ENCODE measurements around the gene DOCK10. TPM values are rescaled to one million over a fixed set of nuclear protein-coding genes. Genes with fewer than 3 reads are reported as not detected.
A peak's percentile ranks its signal among the peaks of the same experiment; 100 is the strongest.

DOCK10 gene
- polyA plus RNA-seq, 1 donor (not counting 4 experiments of a cell fraction or from before 2014, with no cell fraction given): 2.5 TPM

- no peaks in the 10 kb centered on the region for H3K79me2 ChIP-seq (ENCODE audit: control insufficient read depth, insufficient read depth, low read length)
- no peak for FAIRE-seq
- no peak for DNase-seq (ENCODE audit: low read depth, low spot score)
- dilution Hi-C loops (cut with MboI; ENCODE audit: extremely low pct_ligation_motif_present, low sequenced_read_pairs): no loop called here
- no peak overlapping the region for H3K9ac ChIP-seq (ENCODE audit: control insufficient read depth, extremely low read depth, insufficient read depth, low read length)
- no peaks in the 10 kb centered on the region for H4K20me1 ChIP-seq (ENCODE audit: control insufficient read depth, extremely low read depth, insufficient read depth, low read length)
- H3K36me3 ChIP-seq (ENCODE audit: control insufficient read depth in 2 of 2, extremely low read depth in 1 of 2, insufficient read depth in 2 of 2, low read length in 2 of 2): no peaks in the 10 kb centered on the region
- H3K27me3 ChIP-seq (ENCODE audit: control insufficient read depth, extremely low read depth, insufficient read depth, low read length): no peaks in the 10 kb centered on the region
- H3K9me1 ChIP-seq (ENCODE audit: control insufficient read depth, extremely low read depth, insufficient read depth, low read length): no peaks in the 10 kb centered on the region
- no peaks in the 10 kb centered on the region for H3K9me3 ChIP-seq (ENCODE audit: control insufficient read depth, low read depth, low read length)
- no peak overlapping the region for H3K27ac ChIP-seq (ENCODE audit: control insufficient read depth, insufficient read depth, low read length)
- no peak overlapping the region for H3K4me3 ChIP-seq (ENCODE audit: control insufficient read depth in 2 of 3, extremely low read depth in 1 of 3, insufficient read depth in 2 of 3, low read depth in 1 of 3, low read length in 3 of 3)
- H2AFZ ChIP-seq (ENCODE audit: control insufficient read depth, low read length): peak overlapping the region; percentile 13
- H3K4me1 ChIP-seq (ENCODE audit: control insufficient read depth, extremely low read depth, insufficient read depth, low read length): peaks cover 7% of the 10 kb centered on the region
- peak overlapping the region; percentile 45 for H3K4me2 ChIP-seq (ENCODE audit: control insufficient read depth, extremely low read depth, insufficient read depth, low read depth, low read length)
- TF ChIP-seq CTCF (optimal IDR thresholded peaks at IDR 0.05 in 1 of 3, IDR thresholded peaks at IDR 0.05 in 1 of 3, conservative IDR thresholded peaks at IDR 0.05 in 1 of 3; ENCODE audit: extremely low read depth in 1 of 3, insufficient read depth in 2 of 3, low read length in 3 of 3) (no peak), EZH2 (IDR thresholded peaks at IDR 0.05; ENCODE audit: low read length) (no peak)
Observed at GRCh38 chr2:224909885-224910573, 132.2 kb downstream of the DOCK10 start.

- Histone ChIP-seq H2AFZ (ENCODE audit: control insufficient read depth, low read length) (no peak overlapping the region), H4K20me1 (ENCODE audit: control insufficient read depth, extremely low read depth, insufficient read depth, low read length) (no peaks in the 10 kb centered on the region), H3K9ac (ENCODE audit: control insufficient read depth, extremely low read depth, insufficient read depth, low read length) (no peak overlapping the region), H3K79me2 (ENCODE audit: control insufficient read depth, insufficient read depth, low read length) (no peaks in the 10 kb centered on the region), H3K9me3 (ENCODE audit: control insufficient read depth, low read depth, low read length) (no peaks in the 10 kb centered on the region), H3K27me3 (ENCODE audit: control insufficient read depth, extremely low read depth, insufficient read depth, low read length) (no peaks in the 10 kb centered on the region), H3K4me1 (ENCODE audit: control insufficient read depth, extremely low read depth, insufficient read depth, low read length) (peaks cover 7% of the 10 kb centered on the region), H3K36me3 (ENCODE audit: control insufficient read depth in 2 of 2, extremely low read depth in 1 of 2, insufficient read depth in 2 of 2, low read length in 2 of 2) (no peaks in the 10 kb centered on the region), H3K4me3 (ENCODE audit: control insufficient read depth in 2 of 3, extremely low read depth in 1 of 3, insufficient read depth in 2 of 3, low read depth in 1 of 3, low read length in 3 of 3) (no peak overlapping the region), H3K4me2 (ENCODE audit: control insufficient read depth, extremely low read depth, insufficient read depth, low read depth, low read length) (no peak overlapping the region), H3K9me1 (ENCODE audit: control insufficient read depth, extremely low read depth, insufficient read depth, low read length) (no peaks in the 10 kb centered on the region), H3K27ac (ENCODE audit: control insufficient read depth, insufficient read depth, low read length) (no peak overlapping the region)
- DNase-seq (ENCODE audit: low read depth, low spot score) (no peak), FAIRE-seq (no peak)
- dilution Hi-C loops (cut with MboI; ENCODE audit: extremely low pct_ligation_motif_present, low sequenced_read_pairs): no loop called here
- no peak for TF ChIP-seq CTCF (optimal IDR thresholded peaks at IDR 0.05 in 1 of 3, IDR thresholded peaks at IDR 0.05 in 1 of 3, conservative IDR thresholded peaks at IDR 0.05 in 1 of 3; ENCODE audit: extremely low read depth in 1 of 3, insufficient read depth in 2 of 3, low read length in 3 of 3)
- TF ChIP-seq EZH2 (IDR thresholded peaks at IDR 0.05; ENCODE audit: low read length): no peak
Observed at GRCh38 chr2:224908818-224909217, 133.4 kb downstream of the DOCK10 start.
